Measurements from ENCODE around the gene HTR7. TPM values are rescaled to one million over a fixed set of nuclear protein-coding genes. Genes with fewer than 3 reads are reported as not detected.

The HTR7 gene
- total and polyA plus RNA-seq, 2 experiments from 2014 or later = 0.65 to 1.2 TPM

- no peak overlapping the region for H3K4me3 ChIP-seq
- no peak overlapping the region for H2AFZ ChIP-seq
- no peak overlapping the region for H3K27ac ChIP-seq
- no peak overlapping the region for H3K4me2 ChIP-seq (ENCODE audit: unreplicated experiment)
- H3K27me3 ChIP-seq (replicated peaks; ENCODE audit: insufficient read depth) = no peaks in the 10 kb centered on the region
- WGBS, 2 experiments (ENCODE audit: low coverage in 1 of 2, low lambda C conversion rate in 2 of 2, missing lambda C conversion rate in 2 of 2) = 62 to 69% methylated on average over 5 of the region's 5 CpGs
- no peaks in the 10 kb centered on the region for H3K79me2 ChIP-seq (ENCODE audit: insufficient read depth)
- H4K20me1 ChIP-seq (ENCODE audit: insufficient read depth) = no peaks in the 10 kb centered on the region
- no peaks in the 10 kb centered on the region for H3K9me2 ChIP-seq (ENCODE audit: insufficient read depth)
- no peak overlapping the region for H3K9ac ChIP-seq
- TF ChIP-seq EZH2 (IDR thresholded peaks at IDR 0.05; ENCODE audit: insufficient read depth, poor library complexity, severe bottlenecking) (no peak), EZH2phosphoT487 (IDR thresholded peaks at IDR 0.05; ENCODE audit: insufficient read depth, low read depth) (no peak)
- DNase-seq = no peak
- in situ Hi-C loops (cut with MboI) = no loop called here
- no peaks in the 10 kb centered on the region for H3K36me3 ChIP-seq (ENCODE audit: low read depth)
- H3F3A ChIP-seq (ENCODE audit: insufficient read depth) = no peaks in the 10 kb centered on the region
- no peaks in the 10 kb centered on the region for H3K9me3 ChIP-seq (ENCODE audit: low read depth)
- H3K4me1 ChIP-seq (ENCODE audit: insufficient read depth) = no peaks in the 10 kb centered on the region
These were observed 135.0 kb downstream of the HTR7 start for GRCh38 chr10:90722832-90723231.

- Histone ChIP-seq H3K9me2 (ENCODE audit: insufficient read depth) (no peaks in the 10 kb centered on the region), H2AFZ (no peak overlapping the region), H3K27me3 (replicated peaks; ENCODE audit: insufficient read depth) (no peaks in the 10 kb centered on the region), H4K20me1 (ENCODE audit: insufficient read depth) (no peaks in the 10 kb centered on the region), H3K36me3 (ENCODE audit: low read depth) (no peaks in the 10 kb centered on the region), H3K27ac (no peak overlapping the region), H3K4me3 (no peak overlapping the region), H3K9ac (no peak overlapping the region), H3K79me2 (ENCODE audit: insufficient read depth) (no peaks in the 10 kb centered on the region), H3K9me3 (ENCODE audit: low read depth) (no peaks in the 10 kb centered on the region), H3K4me2 (ENCODE audit: unreplicated experiment) (no peak overlapping the region), H3F3A (ENCODE audit: insufficient read depth) (no peaks in the 10 kb centered on the region), H3K4me1 (ENCODE audit: insufficient read depth) (no peaks in the 10 kb centered on the region)
- in situ Hi-C loops (cut with MboI) = no loop called here
- TF ChIP-seq EZH2phosphoT487 (IDR thresholded peaks at IDR 0.05; ENCODE audit: insufficient read depth, low read depth) = no peak
- no peak for TF ChIP-seq EZH2 (IDR thresholded peaks at IDR 0.05; ENCODE audit: insufficient read depth, poor library complexity, severe bottlenecking)
- 24 to 31% methylated on average over 3 of the region's 3 CpGs for WGBS, 2 experiments (ENCODE audit: low coverage in 1 of 2, low lambda C conversion rate in 2 of 2, missing lambda C conversion rate in 2 of 2)
- DNase-seq = peak; percentile 23
These were observed 139.7 kb downstream of the HTR7 start for GRCh38 chr10:90718182-90718581.

- Histone ChIP-seq H3K4me3 (no peak overlapping the region), H3K4me2 (ENCODE audit: unreplicated experiment) (no peak overlapping the region), H3K4me1 (ENCODE audit: insufficient read depth) (no peaks in the 10 kb centered on the region), H4K20me1 (ENCODE audit: insufficient read depth) (no peaks in the 10 kb centered on the region), H3K36me3 (ENCODE audit: low read depth) (no peaks in the 10 kb centered on the region), H3K9me2 (ENCODE audit: insufficient read depth) (no peaks in the 10 kb centered on the region), H3K79me2 (ENCODE audit: insufficient read depth) (no peaks in the 10 kb centered on the region), H3K27ac (no peak overlapping the region), H3K27me3 (replicated peaks; ENCODE audit: insufficient read depth) (no peaks in the 10 kb centered on the region), H3F3A (ENCODE audit: insufficient read depth) (no peaks in the 10 kb centered on the region), H3K9ac (no peak overlapping the region), H3K9me3 (ENCODE audit: low read depth) (no peaks in the 10 kb centered on the region), H2AFZ (no peak overlapping the region)
- no peak for DNase-seq
- TF ChIP-seq EZH2 (IDR thresholded peaks at IDR 0.05; ENCODE audit: insufficient read depth, poor library complexity, severe bottlenecking) = no peak
- no peak for TF ChIP-seq EZH2phosphoT487 (IDR thresholded peaks at IDR 0.05; ENCODE audit: insufficient read depth, low read depth)
- 33 to 36% methylated on average over 3 of the region's 3 CpGs for WGBS, 2 experiments (ENCODE audit: low coverage in 1 of 2, low lambda C conversion rate in 2 of 2, missing lambda C conversion rate in 2 of 2)
- in situ Hi-C loops (cut with MboI) = no loop called here
These were observed 145.3 kb downstream of the HTR7 start for GRCh38 chr10:90712529-90712928.

- WGBS, 2 experiments (ENCODE audit: low coverage in 1 of 2, low lambda C conversion rate in 2 of 2, missing lambda C conversion rate in 2 of 2) = 52 to 79% methylated on average over 2 of the region's 2 CpGs
These were observed 148.1 kb downstream of the HTR7 start for GRCh38 chr10:90709727-90710126.

DNA sequence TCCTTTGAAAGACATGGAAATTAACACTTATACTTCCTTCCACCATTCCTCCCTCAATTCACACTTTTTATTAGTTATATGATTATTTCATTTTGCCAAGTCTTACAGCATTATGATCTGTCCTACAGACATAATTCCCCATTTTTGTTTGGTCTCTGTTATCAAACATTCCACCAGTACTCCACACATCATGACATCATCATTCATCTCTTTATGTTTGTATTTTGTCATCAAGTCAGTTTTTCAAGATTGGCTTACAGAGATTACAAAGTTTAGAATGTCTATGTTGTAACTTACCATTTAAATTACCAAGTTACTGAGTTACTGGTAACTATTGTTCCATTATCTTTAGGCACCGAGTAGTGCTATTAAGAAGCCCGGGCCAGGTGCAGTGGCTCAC lies 150.2 kb downstream of the HTR7 start:
- Histone ChIP-seq H3F3A (ENCODE audit: insufficient read depth) (no peaks in the 10 kb centered on the region), H4K20me1 (ENCODE audit: insufficient read depth) (no peaks in the 10 kb centered on the region), H3K9me2 (ENCODE audit: insufficient read depth) (no peaks in the 10 kb centered on the region), H3K4me1 (ENCODE audit: insufficient read depth) (no peaks in the 10 kb centered on the region), H3K4me2 (ENCODE audit: unreplicated experiment) (no peak overlapping the region), H3K9ac (no peak overlapping the region), H3K36me3 (ENCODE audit: low read depth) (no peaks in the 10 kb centered on the region), H3K4me3 (no peak overlapping the region), H3K79me2 (ENCODE audit: insufficient read depth) (no peaks in the 10 kb centered on the region), H2AFZ (no peak overlapping the region), H3K27me3 (replicated peaks; ENCODE audit: insufficient read depth) (no peaks in the 10 kb centered on the region), H3K27ac (no peak overlapping the region), H3K9me3 (ENCODE audit: low read depth) (no peaks in the 10 kb centered on the region)
- in situ Hi-C loops (cut with MboI) = no loop called here
- TF ChIP-seq EZH2phosphoT487 (IDR thresholded peaks at IDR 0.05; ENCODE audit: insufficient read depth, low read depth) (no peak), EZH2 (IDR thresholded peaks at IDR 0.05; ENCODE audit: insufficient read depth, poor library complexity, severe bottlenecking) (no peak)
- DNase-seq = no peak
- 48 to 51% methylated on average over 2 of the region's 2 CpGs for WGBS, 2 experiments (ENCODE audit: low coverage in 1 of 2, low lambda C conversion rate in 2 of 2, missing lambda C conversion rate in 2 of 2)

More at GRCh38 chr10:90709727-90710126, 148.1 kb downstream of the HTR7 start:
- H3K9ac ChIP-seq = no peak overlapping the region
- in situ Hi-C loops (cut with MboI) = no loop called here
- TF ChIP-seq EZH2 (IDR thresholded peaks at IDR 0.05; ENCODE audit: insufficient read depth, poor library complexity, severe bottlenecking) = no peak
- no peaks in the 10 kb centered on the region for H3F3A ChIP-seq (ENCODE audit: insufficient read depth)
- no peaks in the 10 kb centered on the region for H3K4me1 ChIP-seq (ENCODE audit: insufficient read depth)
- H3K36me3 ChIP-seq (ENCODE audit: low read depth) = no peaks in the 10 kb centered on the region
- no peaks in the 10 kb centered on the region for H3K79me2 ChIP-seq (ENCODE audit: insufficient read depth)
- H3K4me2 ChIP-seq (ENCODE audit: unreplicated experiment) = no peak overlapping the region
- no peak overlapping the region for H3K4me3 ChIP-seq
- no peaks in the 10 kb centered on the region for H4K20me1 ChIP-seq (ENCODE audit: insufficient read depth)
- no peak for DNase-seq
- H3K9me2 ChIP-seq (ENCODE audit: insufficient read depth) = no peaks in the 10 kb centered on the region
- no peak overlapping the region for H3K27ac ChIP-seq
- no peaks in the 10 kb centered on the region for H3K9me3 ChIP-seq (ENCODE audit: low read depth)
- H2AFZ ChIP-seq = no peak overlapping the region
- no peaks in the 10 kb centered on the region for H3K27me3 ChIP-seq (replicated peaks; ENCODE audit: insufficient read depth)
